Midbrain (tissue), 1 donor: Measurements from ENCODE around the gene OR2A1.
"Not testable (repeated sequence)": the region's sequence is repeated elsewhere in the genome, so short reads cannot be mapped to it uniquely, and the experiment has no call there.

ENCODE experiments used
- DNase-seq: peaks from one replicate; lab custom pipeline; 2025; lab: John Stamatoyannopoulos, UW

OR2A1 gene, protein sequence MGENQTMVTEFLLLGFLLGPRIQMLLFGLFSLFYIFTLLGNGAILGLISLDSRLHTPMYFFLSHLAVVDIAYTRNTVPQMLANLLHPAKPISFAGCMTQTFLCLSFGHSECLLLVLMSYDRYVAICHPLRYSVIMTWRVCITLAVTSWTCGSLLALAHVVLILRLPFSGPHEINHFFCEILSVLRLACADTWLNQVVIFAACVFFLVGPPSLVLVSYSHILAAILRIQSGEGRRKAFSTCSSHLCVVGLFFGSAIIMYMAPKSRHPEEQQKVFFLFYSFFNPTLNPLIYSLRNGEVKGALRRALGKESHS

DNA sequence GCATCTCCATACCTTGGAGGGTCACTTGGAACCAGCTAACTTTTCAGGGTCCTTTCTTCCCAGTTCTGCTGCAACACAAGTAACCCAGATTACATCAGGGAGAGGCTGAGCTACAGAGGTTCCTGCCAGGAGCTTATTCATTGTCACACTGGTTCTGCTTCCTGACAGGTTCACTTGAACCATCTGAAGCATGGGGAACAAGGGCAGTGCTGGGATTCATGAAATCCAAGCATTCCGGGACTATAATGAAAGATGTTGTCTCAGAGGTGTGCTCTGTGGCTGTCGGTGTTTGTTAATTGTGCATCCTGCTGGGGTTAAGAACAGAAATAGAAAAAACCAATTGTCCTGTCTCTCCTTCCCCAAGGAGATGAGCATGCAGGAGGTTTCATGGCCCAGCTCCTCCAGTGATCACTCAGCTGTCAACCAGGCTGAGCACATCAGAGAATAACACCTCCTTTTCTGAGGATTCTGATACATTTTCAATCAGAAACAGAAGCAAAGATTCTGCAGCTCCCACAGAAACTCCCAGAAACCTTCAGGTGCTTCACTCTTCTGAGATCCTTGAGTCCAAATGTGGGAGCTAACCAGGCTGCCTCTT is at the start of gene OR2A1:
OR2A1 (plus strand) TSS at position 548 of the 598 bp plus-strand sequence. CDS start 5,706 bp downstream, outside the sequence.
- DNase-seq: not testable (repeated sequence)

DNA sequence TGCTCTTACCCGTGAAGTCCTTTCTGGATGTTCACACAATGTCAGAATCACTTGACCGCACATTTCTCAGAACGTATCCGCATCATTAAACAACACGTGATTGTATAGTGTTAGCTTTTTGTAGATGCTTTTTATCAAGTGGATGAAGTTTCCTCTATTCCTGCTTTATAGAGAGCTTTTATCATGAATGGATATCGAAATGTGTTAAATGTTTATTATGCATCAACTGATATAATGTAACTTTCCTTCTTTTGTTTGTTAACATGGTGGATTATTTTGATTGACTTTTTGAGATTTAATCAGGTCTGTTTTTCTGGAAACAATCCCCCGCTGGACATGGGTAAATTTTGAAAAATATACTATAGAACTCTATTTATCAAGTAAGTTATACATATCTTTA is 47.5 kb upstream of the OR2A1 start, which contains the start of gene OR2A7:
OR2A7 (minus strand) TSS at position 101 of the 400 bp plus-strand sequence. CDS start 5,164 bp downstream, outside the sequence.
- DNase-seq: not testable (repeated sequence)

DNA sequence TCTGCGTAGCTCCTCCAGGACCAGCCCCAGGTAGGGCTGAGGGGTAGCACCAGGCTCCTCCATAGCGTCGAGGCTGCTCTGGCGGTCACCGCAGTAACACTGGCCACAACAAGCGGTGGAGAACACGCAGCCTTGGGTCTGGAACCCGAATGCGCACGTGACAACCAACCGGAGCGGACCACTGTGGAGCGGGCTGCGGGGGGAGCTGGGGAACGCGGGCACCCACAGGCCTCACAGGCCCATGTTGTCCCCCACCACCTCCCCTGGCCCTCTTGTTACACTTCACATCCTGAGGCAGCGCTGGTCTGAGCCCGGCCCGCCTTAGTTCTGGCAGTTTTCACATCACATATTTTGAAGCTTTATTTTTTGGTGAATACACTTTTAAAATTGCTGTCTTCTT is 43.0 kb upstream of the OR2A1 start, which contains the start of gene CTAGE8:
CTAGE8 (minus strand) TSS at position 101 of the 400 bp plus-strand sequence; CDS start at position 63, 38 bp downstream.
- DNase-seq: not testable (repeated sequence)

DNA sequence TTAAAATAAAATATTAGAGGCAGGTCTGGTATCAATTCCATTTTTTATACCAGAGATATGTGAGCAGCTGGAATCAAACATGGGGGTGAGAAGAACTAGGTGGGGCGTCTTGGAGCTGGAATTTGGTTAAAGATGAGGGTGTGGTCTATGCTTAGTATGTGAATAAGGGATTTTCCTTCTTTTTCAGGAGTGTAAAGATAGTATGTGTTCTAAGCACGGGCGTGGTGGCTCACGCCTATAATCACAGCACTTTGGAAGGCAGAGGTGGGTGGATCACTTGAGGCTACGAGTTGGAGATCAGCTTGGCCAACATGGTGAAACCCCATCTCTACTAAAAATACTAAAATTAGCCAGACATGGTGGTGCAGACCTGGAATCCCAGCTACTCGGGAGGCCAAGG is 36.9 kb upstream of the OR2A1 start:
- DNase-seq: not testable (repeated sequence)

DNA sequence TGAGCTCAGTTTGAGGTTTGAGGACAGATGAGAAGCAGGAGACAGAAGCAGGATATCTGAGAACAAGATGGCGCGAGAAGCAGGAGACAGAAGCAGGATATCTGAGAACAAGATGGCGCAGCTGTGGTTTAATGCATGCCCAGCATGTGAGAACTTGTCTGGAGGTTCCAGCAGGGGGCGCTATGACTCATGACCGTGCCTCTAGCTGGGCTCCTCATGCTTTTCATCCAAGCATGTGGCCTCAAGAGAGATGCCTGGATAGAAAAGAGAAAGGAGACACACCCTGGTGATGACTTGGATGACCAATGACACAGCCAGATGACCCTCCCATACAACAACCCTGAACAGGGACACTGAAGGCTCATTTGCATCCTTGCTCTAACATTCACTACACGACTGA is 32.2 kb upstream of the OR2A1 start:
- DNase-seq: not testable (repeated sequence)

DNA sequence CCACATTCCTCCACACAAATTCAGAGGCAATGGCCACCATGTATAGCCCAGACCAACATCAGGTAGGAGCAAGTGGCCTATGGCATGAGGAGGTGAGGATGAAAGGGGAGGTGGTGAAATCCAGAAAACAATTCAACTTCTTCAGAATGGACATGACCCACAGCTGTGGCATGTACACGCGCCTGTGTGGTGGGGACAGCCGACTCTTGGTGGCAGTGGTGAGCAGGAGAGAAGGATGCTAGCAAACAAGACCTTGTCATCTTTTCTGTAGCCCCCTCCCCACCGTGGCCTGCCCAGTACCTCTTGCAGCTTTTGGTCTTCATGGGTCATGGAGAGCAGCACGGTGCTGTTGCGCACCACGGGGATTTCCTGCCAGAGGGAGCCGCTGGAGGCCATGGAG is 30.2 kb upstream of the OR2A1 start:
- DNase-seq: not testable (repeated sequence)

DNA sequence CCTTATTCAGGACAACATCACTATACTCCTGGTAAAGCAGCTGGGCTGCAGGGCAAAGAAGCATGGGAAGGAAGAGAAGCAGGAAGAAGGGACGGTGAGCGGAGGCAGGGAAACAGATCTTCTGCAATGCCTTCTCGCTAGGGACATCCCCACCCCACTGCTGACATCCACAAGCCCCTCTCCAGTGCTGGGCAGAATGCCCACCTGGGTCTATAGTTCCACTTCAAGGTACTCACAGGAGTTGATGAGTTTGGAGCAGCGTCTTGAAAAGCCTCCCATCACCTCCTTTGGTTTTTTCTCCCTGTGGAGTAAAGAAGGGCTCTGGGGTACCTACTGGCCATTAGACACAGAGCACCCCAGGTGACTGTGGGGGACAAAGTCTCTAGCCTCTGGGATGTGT is 29.7 kb upstream of the OR2A1 start:
- not testable (repeated sequence) for DNase-seq

DNA sequence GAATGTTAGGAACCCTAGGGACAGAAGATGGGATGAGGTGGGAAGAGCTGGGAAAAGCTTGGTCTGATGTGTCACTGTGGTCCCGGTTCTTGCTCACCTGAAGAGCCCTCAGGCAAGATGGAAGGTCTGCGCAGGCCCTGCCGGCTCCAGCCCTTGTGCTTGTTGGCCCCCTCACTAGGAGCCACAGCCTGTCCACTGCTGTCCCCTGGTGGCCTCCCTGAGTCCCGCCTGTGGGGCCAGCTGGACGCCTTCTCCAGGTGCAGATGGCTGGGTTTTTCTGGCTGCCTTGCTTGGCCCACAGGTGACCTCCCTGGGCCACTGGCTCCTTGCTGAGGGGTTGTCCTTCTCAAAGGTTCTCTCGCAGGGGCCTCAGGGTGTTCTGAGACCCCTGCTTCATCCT is 28.5 kb upstream of the OR2A1 start:
- not testable (repeated sequence) for DNase-seq

DNA sequence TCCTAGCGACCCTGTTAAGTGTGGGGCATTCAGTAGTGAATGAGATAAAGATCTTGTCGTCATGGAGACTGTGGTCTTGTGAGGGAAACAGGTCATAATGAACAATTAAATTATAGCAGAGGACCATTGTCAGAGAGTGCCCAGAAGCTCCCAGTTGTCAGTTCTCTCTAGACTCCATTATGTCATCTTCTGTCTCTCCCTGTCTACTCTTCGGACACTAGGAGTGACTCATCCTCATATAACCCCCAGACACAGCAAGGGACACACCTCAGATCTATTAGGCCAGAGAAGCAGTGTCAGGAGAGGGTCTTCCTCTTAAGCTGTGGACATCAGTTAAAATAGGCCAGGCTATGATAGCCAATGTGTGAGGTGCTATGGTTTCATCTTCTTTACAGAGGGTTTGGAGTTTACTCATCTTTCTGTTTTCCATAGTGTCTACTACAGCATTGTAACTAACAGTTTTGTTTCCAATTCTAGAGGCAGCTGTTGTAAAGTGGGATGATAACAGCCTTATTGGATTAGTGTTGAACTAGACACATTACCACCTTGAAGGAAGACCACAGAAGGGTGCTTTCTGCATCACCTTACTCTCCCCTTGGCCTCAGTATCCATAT is 24.9 kb upstream of the OR2A1 start:
- not testable (repeated sequence) for DNase-seq

DNA sequence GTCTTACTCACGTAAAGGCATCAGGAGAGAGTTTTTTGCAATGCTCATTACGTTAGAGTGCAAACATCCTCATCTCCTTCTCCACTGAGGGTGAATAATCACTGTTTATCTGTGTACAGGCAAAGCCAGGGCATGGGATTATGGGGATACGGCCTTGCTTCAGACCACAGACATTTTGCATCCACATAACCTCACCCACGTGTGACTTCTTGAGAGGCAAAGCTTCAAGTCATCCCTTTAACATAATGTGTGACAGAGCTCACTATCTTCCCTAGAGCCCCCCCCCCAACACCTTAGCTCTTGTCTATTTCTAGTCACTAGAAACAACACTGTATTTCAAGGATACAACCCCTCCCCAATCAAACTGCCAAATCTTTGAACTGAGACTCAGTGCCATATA is 20.6 kb upstream of the OR2A1 start:
- not testable (repeated sequence) for DNase-seq

DNA sequence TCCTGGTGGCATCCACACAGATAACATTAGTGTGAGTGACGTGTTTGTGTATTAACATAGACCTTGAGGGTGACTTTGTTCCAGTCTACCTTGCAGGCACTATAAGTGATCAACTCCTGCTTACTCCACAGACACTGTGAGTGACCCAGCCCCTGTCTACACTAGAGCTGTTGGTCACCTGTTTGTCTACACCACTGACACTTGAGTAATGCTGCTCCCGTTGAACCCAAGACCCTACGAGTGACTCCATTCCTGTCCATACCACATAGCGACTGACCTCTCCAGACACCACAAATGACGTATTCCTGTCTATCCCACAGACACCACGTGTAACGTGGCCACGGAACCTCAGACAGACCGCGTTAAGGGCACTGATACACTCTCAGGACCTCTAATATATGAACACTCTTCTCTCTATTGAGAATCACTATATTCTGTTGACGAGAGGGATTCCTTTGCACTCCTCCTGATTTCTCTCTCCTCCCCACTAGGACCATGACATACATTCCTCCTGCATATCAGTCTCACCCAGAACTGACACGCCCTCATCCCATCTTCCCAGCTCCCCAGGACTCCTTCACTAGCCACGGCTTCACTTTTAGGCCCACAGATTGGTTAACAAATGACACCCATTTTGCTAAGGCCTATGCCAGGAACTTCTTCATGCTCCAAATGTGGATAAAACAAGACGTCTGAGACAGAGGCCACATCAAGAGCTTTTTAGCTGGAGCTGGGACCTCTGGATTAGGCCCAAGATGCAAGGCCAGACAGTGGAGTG is 19.6 kb upstream of the OR2A1 start:
- DNase-seq: not testable (repeated sequence)

DNA sequence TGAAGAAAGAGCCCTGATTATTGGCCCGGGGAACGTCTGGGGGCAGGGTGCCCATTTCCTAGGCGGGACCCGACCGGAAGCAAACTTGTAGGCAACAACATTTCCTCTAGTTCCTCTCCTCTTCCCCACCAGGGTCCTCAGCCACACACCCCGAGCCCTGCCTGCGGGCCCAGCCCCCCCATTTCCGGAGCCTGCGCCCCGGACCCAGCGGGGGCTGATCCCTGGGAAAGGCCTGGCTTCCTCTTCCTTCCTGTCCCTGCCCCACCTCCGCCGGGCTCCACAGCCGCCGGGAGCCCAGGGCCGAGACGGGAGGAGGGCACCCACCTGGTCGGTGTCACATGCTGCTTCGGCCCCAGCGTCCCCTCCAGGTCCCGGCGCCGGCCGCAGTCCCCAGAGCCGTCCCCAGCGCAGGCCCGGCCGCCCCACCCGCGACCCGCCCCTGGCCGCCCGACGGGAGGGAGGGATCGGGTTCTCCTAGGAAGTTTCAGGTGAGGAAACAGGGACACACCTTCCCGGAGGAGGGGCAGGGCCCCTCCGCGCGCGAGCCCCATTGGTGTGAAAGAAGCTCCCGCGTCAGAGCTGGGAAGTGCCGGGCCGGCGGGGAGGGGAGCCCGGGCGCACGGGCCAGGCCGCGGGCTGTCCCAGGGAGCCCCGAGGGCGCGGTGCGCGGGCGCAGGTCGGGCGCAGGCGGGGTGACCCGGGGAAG is 18.3 kb upstream of the OR2A1 start:
- DNase-seq: not testable (repeated sequence)

DNA sequence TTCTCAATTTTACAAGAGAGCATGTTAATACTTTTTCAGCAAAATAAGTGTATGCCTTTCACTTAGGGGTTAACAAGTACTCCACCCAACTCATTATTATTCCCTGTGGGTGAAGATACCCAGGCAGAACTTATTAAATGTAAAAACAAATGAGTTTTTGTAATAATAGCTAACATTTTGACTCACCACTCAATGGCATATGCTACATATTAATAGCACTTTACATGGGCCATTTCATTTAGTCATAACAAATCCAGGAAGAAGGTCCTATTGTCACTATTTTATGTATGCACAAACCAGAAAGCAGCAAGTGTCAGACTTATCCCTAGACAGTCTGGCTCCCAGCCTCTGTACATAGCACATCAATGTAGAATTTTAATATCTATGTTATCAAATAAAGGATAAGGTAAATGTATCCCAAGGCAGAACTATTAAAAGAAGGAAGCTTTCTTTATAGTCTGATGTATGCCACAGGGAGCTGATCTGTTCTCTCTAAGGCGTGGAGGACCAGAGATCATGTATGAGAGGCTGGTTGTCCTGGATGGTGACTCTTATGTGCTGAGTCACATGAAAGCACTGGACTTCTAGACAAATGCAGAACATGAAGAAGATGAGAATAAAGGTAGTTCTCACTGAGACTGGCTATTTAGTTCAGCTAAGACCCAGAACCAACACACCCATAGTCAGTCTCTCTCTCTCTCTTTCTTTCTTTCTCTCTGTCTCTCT is 9.5 kb upstream of the OR2A1 start:
- not testable (repeated sequence) for DNase-seq

DNA sequence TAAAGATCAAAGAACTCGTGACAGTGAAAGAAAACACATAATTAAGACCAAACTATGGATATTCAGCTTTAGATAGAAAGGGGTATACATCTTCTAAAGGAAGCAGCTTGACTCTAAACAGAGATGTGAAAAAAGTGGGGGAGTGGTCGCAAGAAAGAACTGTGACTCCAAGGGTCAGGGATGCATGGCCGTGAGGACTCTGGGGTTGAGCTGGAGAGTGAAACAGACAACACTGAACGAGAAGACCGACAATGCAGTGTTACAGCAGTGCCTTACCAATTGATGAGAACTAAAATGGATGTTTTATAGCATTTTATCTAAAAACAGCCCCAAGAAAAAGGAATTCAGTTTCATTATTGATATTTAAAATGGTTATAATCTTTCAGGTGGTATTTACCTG is 8.6 kb upstream of the OR2A1 start:
- DNase-seq: not testable (repeated sequence)

DNA sequence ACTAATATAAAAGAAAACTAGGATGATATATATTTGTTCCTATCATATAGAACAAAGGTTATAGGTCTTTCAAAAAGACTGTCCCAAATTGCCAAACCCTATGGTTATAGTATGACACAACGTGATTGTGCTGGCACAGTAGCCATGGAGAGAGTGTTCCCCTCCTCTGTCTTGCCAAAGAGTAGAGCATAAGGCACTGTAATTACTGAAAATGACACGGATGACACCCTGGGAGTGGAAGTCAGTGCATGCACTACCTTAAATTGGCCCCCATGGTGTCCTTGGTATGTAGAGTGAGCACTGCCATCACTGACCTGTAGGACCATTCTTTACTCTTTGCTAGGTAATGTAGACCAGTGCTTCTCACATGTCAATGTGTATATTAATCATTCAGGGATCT is 7.1 kb upstream of the OR2A1 start:
- not testable (repeated sequence) for DNase-seq

DNA sequence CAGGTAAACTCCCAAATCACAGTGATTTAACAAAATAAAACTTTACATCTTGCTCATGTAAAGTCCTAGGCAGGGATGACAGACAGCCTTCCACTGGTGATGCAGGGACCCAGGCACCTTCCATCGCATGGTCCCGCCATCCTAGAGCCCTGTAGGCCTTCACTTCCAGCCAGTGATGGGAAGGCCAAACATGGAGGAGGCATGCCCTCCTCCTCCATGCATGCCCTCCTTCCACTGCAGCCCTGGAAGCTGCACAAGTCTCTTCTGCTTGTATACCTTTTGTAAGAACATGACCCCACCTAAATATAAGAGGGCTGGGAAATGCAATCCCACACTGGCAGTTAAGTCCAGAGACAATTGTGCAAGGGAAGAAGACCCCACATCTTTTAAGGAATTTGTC is 2.5 kb upstream of the OR2A1 start:
- DNase-seq: not testable (repeated sequence)

DNA sequence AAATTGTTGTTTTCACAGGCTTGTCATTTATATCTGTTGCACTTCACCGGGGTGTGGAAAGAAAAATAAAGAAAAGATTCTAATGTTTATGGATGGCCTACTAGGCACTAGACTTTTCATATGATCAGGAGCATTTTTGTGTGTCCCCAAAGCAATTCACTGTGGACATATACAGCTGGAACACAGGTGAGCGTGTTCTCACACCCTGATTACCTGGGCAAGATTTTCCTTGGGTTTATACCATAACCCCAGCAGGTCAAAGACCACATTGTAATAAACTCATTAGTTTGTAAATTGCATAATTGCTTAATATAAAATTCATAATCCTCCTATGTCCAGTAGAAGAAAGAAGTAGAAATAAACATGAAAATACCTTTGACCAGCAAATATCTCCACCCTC is 1.0 kb upstream of the OR2A1 start:
- DNase-seq: not testable (repeated sequence)

DNA sequence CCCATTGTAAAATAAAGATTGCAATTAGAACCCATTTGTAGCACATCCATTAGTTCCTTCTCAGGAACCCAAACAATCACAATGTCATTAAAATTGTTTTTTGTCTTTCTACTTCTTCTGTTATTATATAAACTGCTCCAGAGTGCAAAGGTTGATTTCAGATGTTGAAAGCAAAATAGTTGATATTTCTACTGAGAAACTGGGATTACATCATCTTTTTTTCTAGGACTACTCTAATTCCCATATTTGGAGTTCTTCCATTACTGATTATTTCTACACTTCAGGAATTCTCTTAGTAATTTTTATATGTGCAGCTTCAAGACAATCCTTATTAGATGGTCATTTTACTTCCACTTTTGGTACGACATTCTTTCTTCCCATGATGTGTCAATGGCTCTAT is 5.3 kb downstream of the OR2A1 start:
- DNase-seq: not testable (repeated sequence)

DNA sequence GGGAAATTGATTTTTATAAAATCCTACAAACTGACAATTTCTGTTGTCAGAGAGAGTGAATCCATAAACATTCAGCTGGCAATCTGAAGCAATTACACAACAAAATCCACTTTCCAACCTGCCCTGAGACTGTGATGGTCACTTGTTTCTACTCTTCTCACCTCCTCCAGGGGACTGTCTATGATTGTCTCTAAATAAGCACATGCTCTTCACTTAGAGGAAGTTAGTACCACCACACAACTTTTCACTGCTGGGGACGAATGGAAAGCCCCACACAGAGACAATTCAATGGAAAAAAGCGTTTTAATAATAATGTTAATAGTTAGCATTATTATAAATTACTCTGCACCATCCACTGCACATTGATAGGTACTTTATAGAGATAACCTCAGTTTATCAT is 7.3 kb downstream of the OR2A1 start:
- DNase-seq: not testable (repeated sequence)

DNA sequence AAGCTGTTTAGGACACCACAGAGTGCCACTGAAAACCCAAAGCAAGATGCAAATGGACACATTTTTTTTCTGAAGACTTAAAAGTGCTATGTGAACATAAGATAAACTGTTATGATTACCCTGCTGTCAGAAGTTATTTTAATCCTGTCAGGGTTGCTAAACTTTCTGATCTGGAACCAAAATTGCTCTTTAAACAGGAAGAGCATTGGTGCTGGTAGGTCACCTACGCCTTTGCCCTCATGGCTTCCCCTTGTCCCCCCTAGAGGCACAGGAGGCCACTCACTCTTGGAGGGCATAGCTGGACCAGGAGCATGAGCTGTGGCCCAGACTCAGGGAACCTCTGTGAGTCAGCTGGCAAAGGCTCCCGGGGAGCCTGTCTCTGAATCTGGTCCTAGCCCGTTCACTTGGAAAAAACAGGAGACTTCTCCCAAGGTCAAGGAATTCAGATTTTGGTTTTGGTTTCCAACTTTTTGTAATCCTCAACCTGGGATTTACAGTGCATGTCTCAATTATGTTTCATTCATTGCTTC is 9.5 kb downstream of the OR2A1 start:
- DNase-seq: not testable (repeated sequence)
